Measurements from ENCODE around the gene HIPK2. TPM values are rescaled to one million over a fixed set of nuclear protein-coding genes. Genes with fewer than 3 reads are reported as not detected.

HIPK2 gene
- polyA plus RNA-seq, 2 of the 4 experiments (the other 2 are of a cell fraction), result 11.3 to 12.1 TPM

DNA sequence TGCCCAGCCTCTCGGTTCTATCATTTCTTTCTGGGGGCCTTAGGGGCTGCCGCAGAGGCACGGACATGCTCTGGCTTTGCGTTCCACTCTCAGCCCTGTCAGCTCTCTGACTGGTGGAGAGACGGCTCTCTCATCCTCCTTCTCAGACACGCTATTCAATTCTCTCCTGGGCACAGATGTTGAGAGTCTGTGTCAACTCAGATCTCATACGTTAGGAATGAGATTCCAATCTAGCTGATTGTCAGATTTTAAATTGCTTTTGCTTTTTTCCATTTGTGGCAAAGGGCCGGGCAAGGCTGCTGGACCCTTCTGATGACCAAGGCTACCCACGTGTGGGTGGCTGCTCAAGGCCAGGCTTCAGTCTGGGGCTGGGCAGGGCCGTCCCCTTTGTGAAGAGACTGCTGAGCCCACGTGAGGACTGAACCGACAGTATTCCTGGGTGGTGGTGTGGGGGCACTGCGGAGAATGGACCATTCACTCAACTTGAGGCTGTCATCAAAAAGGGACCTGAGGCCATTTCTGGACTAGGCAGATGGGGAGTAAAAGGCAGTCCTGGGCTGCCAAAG lies 182.8 kb downstream of the HIPK2 start:
- no peak for ATAC-seq
- no peak overlapping the region for H3K27ac ChIP-seq
- no peak overlapping the region for H3K4me3 ChIP-seq
- FAIRE-seq, result no peak
- no peak for TF ChIP-seq MAZ (IDR thresholded peaks at IDR 0.05; ENCODE audit: borderline replicate concordance, low read depth, low read length)
- TF ChIP-seq CBX2 (IDR thresholded peaks at IDR 0.05; ENCODE audit: borderline replicate concordance, low read depth), result no peak
- no peak for TF ChIP-seq HDAC2 (IDR thresholded peaks at IDR 0.05)
- no peak for TF ChIP-seq MYC (IDR thresholded peaks at IDR 0.05; ENCODE audit: borderline replicate concordance, low read length)
- no peak for TF ChIP-seq MAFK (IDR thresholded peaks at IDR 0.05; ENCODE audit: partially characterized antibody)
- H3K9me3 ChIP-seq, result no peaks in the 10 kb centered on the region
- 91% methylated on average over 13 of the region's 13 CpGs for WGBS (ENCODE audit: missing lambda C conversion rate)
- POLR2A ChIA-PET, result no interaction called here
- H3K4me1 ChIP-seq, result no peaks in the 10 kb centered on the region
- CTCF ChIA-PET, result interaction anchor here (6.8 to 7.9 kb wide), 2 partner anchors 8 to 24 kb away, joined by 37 to 76 read pairs; no protein-coding TSS in a partner anchor
- no peak overlapping the region for H3K4me2 ChIP-seq
- no peak for DNase-seq (ENCODE audit: low read depth in 1 of 2, low spot score in 1 of 2)

DNA sequence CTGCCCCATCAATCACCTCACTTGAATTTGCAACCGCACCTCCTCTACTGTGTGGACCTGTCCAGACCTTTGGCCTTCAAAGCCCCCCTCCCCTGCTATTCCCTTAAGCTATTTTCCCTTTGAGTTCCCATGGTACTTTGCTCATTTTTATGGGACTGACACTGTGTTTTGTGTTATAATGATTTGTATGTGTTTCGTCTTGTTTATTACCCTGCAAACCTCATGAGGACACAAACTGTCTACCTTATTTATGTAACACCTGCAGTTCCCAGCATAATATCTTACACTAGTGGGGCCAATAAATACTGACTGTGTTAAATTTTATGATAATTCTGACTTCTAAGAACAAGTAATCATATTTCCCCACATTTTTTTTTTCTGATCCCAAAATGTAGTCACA lies 183.7 kb downstream of the HIPK2 start:
- H3K4me1 ChIP-seq, result no peaks in the 10 kb centered on the region
- no peak for FAIRE-seq
- TF ChIP-seq, protein P1, sequence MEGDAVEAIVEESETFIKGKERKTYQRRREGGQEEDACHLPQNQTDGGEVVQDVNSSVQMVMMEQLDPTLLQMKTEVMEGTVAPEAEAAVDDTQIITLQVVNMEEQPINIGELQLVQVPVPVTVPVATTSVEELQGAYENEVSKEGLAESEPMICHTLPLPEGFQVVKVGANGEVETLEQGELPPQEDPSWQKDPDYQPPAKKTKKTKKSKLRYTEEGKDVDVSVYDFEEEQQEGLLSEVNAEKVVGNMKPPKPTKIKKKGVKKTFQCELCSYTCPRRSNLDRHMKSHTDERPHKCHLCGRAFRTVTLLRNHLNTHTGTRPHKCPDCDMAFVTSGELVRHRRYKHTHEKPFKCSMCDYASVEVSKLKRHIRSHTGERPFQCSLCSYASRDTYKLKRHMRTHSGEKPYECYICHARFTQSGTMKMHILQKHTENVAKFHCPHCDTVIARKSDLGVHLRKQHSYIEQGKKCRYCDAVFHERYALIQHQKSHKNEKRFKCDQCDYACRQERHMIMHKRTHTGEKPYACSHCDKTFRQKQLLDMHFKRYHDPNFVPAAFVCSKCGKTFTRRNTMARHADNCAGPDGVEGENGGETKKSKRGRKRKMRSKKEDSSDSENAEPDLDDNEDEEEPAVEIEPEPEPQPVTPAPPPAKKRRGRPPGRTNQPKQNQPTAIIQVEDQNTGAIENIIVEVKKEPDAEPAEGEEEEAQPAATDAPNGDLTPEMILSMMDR (IDR thresholded peaks at IDR 0.05), result no peak
- TF ChIP-seq HDAC2 (IDR thresholded peaks at IDR 0.05) (no peak), SREBF2 (IDR thresholded peaks at IDR 0.05) (no peak), PHF8 (IDR thresholded peaks at IDR 0.05; ENCODE audit: borderline replicate concordance, low read depth) (no peak), ZNF302 (CRISPR knock-in tag; IDR thresholded peaks at IDR 0.05) (no peak), EHF (CRISPR knock-in tag; IDR thresholded peaks at IDR 0.05) (no peak), FOXS1 (CRISPR knock-in tag; IDR thresholded peaks at IDR 0.05) (no peak), NR3C1 (IDR thresholded peaks at IDR 0.05) (no peak), JUNB (IDR thresholded peaks at IDR 0.05) (no peak), CBX2 (IDR thresholded peaks at IDR 0.05; ENCODE audit: borderline replicate concordance, low read depth) (no peak), CHD4 (IDR thresholded peaks at IDR 0.05; ENCODE audit: borderline replicate concordance) (no peak), POLR2A (IDR thresholded peaks at IDR 0.05; ENCODE audit: low read length) (no peak), KDM1A (IDR thresholded peaks at IDR 0.05; ENCODE audit: low read depth) (no peak), JUN (IDR thresholded peaks at IDR 0.05) (no peak)
- TF ChIP-seq, protein P2, sequence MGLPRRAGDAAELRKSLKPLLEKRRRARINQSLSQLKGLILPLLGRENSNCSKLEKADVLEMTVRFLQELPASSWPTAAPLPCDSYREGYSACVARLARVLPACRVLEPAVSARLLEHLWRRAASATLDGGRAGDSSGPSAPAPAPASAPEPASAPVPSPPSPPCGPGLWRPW (IDR thresholded peaks at IDR 0.05), result no peak
- TF ChIP-seq, protein P3, sequence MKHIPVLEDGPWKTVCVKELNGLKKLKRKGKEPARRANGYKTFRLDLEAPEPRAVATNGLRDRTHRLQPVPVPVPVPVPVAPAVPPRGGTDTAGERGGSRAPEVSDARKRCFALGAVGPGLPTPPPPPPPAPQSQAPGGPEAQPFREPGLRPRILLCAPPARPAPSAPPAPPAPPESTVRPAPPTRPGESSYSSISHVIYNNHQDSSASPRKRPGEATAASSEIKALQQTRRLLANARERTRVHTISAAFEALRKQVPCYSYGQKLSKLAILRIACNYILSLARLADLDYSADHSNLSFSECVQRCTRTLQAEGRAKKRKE (CRISPR knock-in tag; IDR thresholded peaks at IDR 0.05; ENCODE audit: low read depth), result no peak
- WGBS (ENCODE audit: missing lambda C conversion rate), result 94% methylated on average over 2 of the region's 2 CpGs
- no peak for ATAC-seq
- no peak overlapping the region for H3K4me3 ChIP-seq
- DNase-seq (ENCODE audit: low read depth in 1 of 2, low spot score in 1 of 2), result no peak
- H3K27ac ChIP-seq, result no peak overlapping the region
- ChIA-PET CTCF (interaction anchor here (0.6 to 7.9 kb wide), 5 partner anchors 9 to 409 kb away, joined by 3 to 76 read pairs (median 4); no protein-coding TSS in a partner anchor), POLR2A (no interaction called here)
- no peak overlapping the region for H3K4me2 ChIP-seq
- H3K9me3 ChIP-seq, result no peaks in the 10 kb centered on the region

DNA sequence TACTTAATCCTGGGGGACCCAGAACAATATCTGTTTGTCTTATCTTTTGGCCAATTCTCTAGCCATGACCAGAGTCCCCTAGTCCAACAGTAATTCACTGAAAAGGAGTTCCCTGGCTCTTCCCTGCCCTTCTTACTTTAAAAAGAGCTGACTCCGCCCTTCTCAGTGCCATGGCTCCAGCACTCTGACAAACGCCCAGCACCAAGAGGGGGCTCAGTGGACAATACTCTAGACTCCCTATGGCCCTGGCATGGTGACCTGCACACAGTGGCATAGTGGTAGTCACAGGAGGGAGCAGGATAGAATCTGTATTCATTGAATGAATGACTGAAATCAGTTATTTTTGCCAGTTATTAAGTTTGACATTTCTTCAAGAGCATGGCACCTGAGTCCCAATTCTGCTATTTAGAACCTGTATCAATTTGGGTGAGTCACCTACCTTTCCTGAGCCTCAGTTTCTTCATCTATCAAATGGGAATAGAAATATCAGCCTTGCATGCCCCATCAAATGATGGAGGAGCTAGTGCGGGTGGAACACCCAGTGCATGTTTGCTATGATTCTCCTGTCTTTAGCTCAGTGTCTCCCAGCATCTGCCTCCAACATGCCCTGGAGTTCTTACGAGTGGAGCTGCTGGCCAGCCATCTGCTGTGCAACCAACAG lies 184.9 kb downstream of the HIPK2 start:
- Histone ChIP-seq H3K9me3 (no peaks in the 10 kb centered on the region), H3K4me2 (no peak overlapping the region), H3K4me1 (no peaks in the 10 kb centered on the region), H3K4me3 (no peak overlapping the region), H3K27ac (no peak overlapping the region)
- CTCF ChIA-PET, result interaction anchor here (0.6 to 7.9 kb wide), 6 partner anchors 9 to 208 kb away, joined by 3 to 76 read pairs (median 4); no protein-coding TSS in a partner anchor
- ATAC-seq, result no peak
- no peak for DNase-seq (ENCODE audit: low read depth in 1 of 2, low spot score in 1 of 2)
- POLR2A ChIA-PET, result no interaction called here
- WGBS (ENCODE audit: missing lambda C conversion rate), result 86% methylated on average over 4 of the region's 4 CpGs
- no peak for FAIRE-seq
- TF ChIP-seq FOXS1 (CRISPR knock-in tag; IDR thresholded peaks at IDR 0.05) (no peak), PHF8 (IDR thresholded peaks at IDR 0.05; ENCODE audit: borderline replicate concordance, low read depth) (no peak), RNF2 (IDR thresholded peaks at IDR 0.05; ENCODE audit: borderline replicate concordance, low read depth) (no peak), TFCP2L1 (CRISPR knock-in tag; IDR thresholded peaks at IDR 0.05) (no peak), MAZ (IDR thresholded peaks at IDR 0.05; ENCODE audit: borderline replicate concordance, low read depth, low read length) (no peak), HOXA7 (CRISPR knock-in tag; IDR thresholded peaks at IDR 0.05) (no peak), HDAC2 (IDR thresholded peaks at IDR 0.05) (no peak), CHD2 (IDR thresholded peaks at IDR 0.05; ENCODE audit: low read length, partially characterized antibody) (no peak), SMC3 (IDR thresholded peaks at IDR 0.05) (no peak), RAD21 (conservative IDR thresholded peaks at IDR 0.05 in 1 of 2, IDR thresholded peaks at IDR 0.05 in 1 of 2) (no peak), NFE2L2 (conservative IDR thresholded peaks at IDR 0.05; ENCODE audit: low read length) (no peak), RARB (CRISPR knock-in tag; IDR thresholded peaks at IDR 0.05) (no peak), POLR2A (IDR thresholded peaks at IDR 0.05; ENCODE audit: low read length) (no peak), JUNB (IDR thresholded peaks at IDR 0.05) (no peak), HOXB5 (CRISPR knock-in tag; IDR thresholded peaks at IDR 0.05) (no peak), MAFK (IDR thresholded peaks at IDR 0.05; ENCODE audit: partially characterized antibody) (no peak), FOSL2 (IDR thresholded peaks at IDR 0.05) (no peak), FOSL2 (CRISPR knock-in tag; IDR thresholded peaks at IDR 0.05) (no peak)
- TF ChIP-seq, protein P4, sequence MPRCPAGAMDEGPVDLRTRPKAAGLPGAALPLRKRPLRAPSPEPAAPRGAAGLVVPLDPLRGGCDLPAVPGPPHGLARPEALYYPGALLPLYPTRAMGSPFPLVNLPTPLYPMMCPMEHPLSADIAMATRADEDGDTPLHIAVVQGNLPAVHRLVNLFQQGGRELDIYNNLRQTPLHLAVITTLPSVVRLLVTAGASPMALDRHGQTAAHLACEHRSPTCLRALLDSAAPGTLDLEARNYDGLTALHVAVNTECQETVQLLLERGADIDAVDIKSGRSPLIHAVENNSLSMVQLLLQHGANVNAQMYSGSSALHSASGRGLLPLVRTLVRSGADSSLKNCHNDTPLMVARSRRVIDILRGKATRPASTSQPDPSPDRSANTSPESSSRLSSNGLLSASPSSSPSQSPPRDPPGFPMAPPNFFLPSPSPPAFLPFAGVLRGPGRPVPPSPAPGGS (IDR thresholded peaks at IDR 0.05), result no peak

All from A549 (cell line).